WTC11 (cell line): ENCODE results near the gene BICD2. TPM values are rescaled to one million over a fixed set of nuclear protein-coding genes. Genes with fewer than 3 reads are reported as not detected.

Experiments used
- ATAC-seq: fragments of 200-7000 bp; cut with Tn5 transposase; 2 replicates; pipeline ENCODE4 v1.10.0; 2021; ENCODE audit warnings: mild to moderate bottlenecking, moderate library complexity
- CTCF ChIA-PET: fragments of 300-600 bp; sonication (Branson Sonifier 250); formaldehyde crosslinking; loops from one replicate; lab custom pipeline; 2021; ENCODE audit warnings: antibody characterized with exemption; lab: Charles Lee
- POLR2A ChIA-PET: fragments of 350-600 bp; sonication (Branson Sonifier 250); formaldehyde crosslinking; loops from one replicate; lab custom pipeline; 2021; ENCODE audit warnings: antibody characterized with exemption; lab: Charles Lee
- DNase-seq: peaks from one replicate; pipeline ENCODE4 v3.0.0; 2021; ENCODE audit warnings: low spot score
- H3K27ac Mint-ChIP-seq: 2 replicates; pipeline ENCODE4 v1.8.0; 2021; ENCODE audit warnings: mixed read lengths
- H3K27me3 Mint-ChIP-seq: 2 replicates; pipeline ENCODE4 v1.8.0; 2021; ENCODE audit warnings: low read depth, mild to moderate bottlenecking, moderate library complexity, mixed read lengths
- H3K36me3 Mint-ChIP-seq: 2 replicates; pipeline ENCODE4 v1.8.0; 2021; ENCODE audit warnings: mixed read lengths
- H3K4me1 Mint-ChIP-seq: 2 replicates; pipeline ENCODE4 v1.8.0; 2022; ENCODE audit warnings: mixed read lengths
- H3K4me3 Mint-ChIP-seq: 2 replicates; pipeline ENCODE4 v1.8.0; 2021; ENCODE audit warnings: mild to moderate bottlenecking, moderate library complexity, mixed read lengths
- H3K9me3 Mint-ChIP-seq: 2 replicates; pipeline ENCODE4 v1.8.0; 2021; ENCODE audit warnings: mixed read lengths
- AFF4 ChIP-seq: sonication (generic); formaldehyde crosslinking; IDR thresholded peaks from 2 replicates; pipeline ENCODE4 v1.8.1; 2023; ENCODE audit warnings: mild to moderate bottlenecking, missing genetic modification reagents, borderline replicate concordance
- ATF2 ChIP-seq: sonication (generic); formaldehyde crosslinking; IDR thresholded peaks from 2 replicates; pipeline ENCODE4 v1.8.1; 2022; ENCODE audit warnings: low read depth, missing genetic modification reagents, borderline replicate concordance
- E2F5 ChIP-seq: sonication (generic); formaldehyde crosslinking; IDR thresholded peaks from 2 replicates; pipeline ENCODE4 v1.8.1; 2022; ENCODE audit warnings: mild to moderate bottlenecking, moderate library complexity, missing genetic modification reagents
- ELF4 ChIP-seq: sonication (generic); formaldehyde crosslinking; IDR thresholded peaks from 2 replicates; pipeline ENCODE4 v1.8.1; 2022; ENCODE audit warnings: low read depth, mild to moderate bottlenecking, moderate library complexity, missing genetic modification reagents
- HMGA2 ChIP-seq: fragments of 250-450 bp; sonication (Bioruptor Pico); IDR thresholded peaks from 2 replicates; pipeline ENCODE4 v1.4.0; 2021; ENCODE audit warnings: mild to moderate bottlenecking, moderate library complexity
- IRF1 ChIP-seq: sonication (generic); formaldehyde crosslinking; IDR thresholded peaks from 2 replicates; pipeline ENCODE4 v1.8.0; 2023; ENCODE audit warnings: missing genetic modification reagents
- MAX ChIP-seq: sonication (generic); formaldehyde crosslinking; IDR thresholded peaks from 2 replicates; pipeline ENCODE4 v1.8.0; 2022; ENCODE audit warnings: mild to moderate bottlenecking, missing genetic modification reagents
- MYBL2 ChIP-seq: sonication (generic); formaldehyde crosslinking; IDR thresholded peaks from 2 replicates; pipeline ENCODE4 v1.8.1; 2023; ENCODE audit warnings: mild to moderate bottlenecking, moderate library complexity, missing genetic modification reagents
- NFATC4 ChIP-seq: fragments of 250-450 bp; sonication (Bioruptor Pico); IDR thresholded peaks from 2 replicates; pipeline ENCODE4 v1.9.0; 2021; ENCODE audit warnings: mild to moderate bottlenecking
- NR3C1 ChIP-seq: sonication (generic); formaldehyde crosslinking; conservative IDR thresholded peaks from 2 replicates; pipeline ENCODE4 v1.8.1; 2023; ENCODE audit warnings: low read depth, mild to moderate bottlenecking, missing genetic modification reagents
- SMAD4 ChIP-seq: sonication (generic); formaldehyde crosslinking; IDR thresholded peaks from 2 replicates; pipeline ENCODE4 v1.8.0; 2022; ENCODE audit warnings: mild to moderate bottlenecking, missing genetic modification reagents
- TEAD4 ChIP-seq: sonication (generic); formaldehyde crosslinking; IDR thresholded peaks from 2 replicates; pipeline ENCODE4 v1.8.0; 2022; ENCODE audit warnings: mild to moderate bottlenecking, missing genetic modification reagents
- TP53 ChIP-seq: sonication (generic); formaldehyde crosslinking; IDR thresholded peaks from 2 replicates; pipeline ENCODE4 v1.8.1; 2023; ENCODE audit warnings: mild to moderate bottlenecking, missing genetic modification reagents
- ZNF281 ChIP-seq: sonication (generic); formaldehyde crosslinking; IDR thresholded peaks from 2 replicates; pipeline ENCODE4 v1.8.0; 2023; ENCODE audit warnings: mild to moderate bottlenecking, missing genetic modification reagents
- ZNF396 ChIP-seq: fragments of 250-450 bp; sonication (Bioruptor Pico); IDR thresholded peaks from 2 replicates; pipeline ENCODE4 v1.8.0; 2021; ENCODE audit warnings: mild to moderate bottlenecking, moderate library complexity, borderline replicate concordance
- ZNF512 ChIP-seq: sonication (generic); formaldehyde crosslinking; IDR thresholded peaks from 2 replicates; pipeline ENCODE4 v1.8.1; 2022; ENCODE audit warnings: missing genetic modification reagents, borderline replicate concordance
- ZNF532 ChIP-seq: fragments of 250-450 bp; sonication (Bioruptor Pico); IDR thresholded peaks from 2 replicates; pipeline ENCODE4 v1.9.0; 2021; ENCODE audit warnings: mild to moderate bottlenecking, borderline replicate concordance
- ZNF671 ChIP-seq: fragments of 250-450 bp; sonication (Bioruptor Pico); IDR thresholded peaks from 2 replicates; pipeline ENCODE4 v1.8.0; 2021; ENCODE audit warnings: mild to moderate bottlenecking
- total RNA-seq: library from RNA; stranded (reverse); gene quantifications from 3 replicates; pipeline ENCODE4 v1.2.3, GENCODE V29; 2021

BICD2 gene
- total RNA-seq, 1 experiment from 2014 or later = 38.7 TPM

- DNase-seq (no peak), ATAC-seq (peak; percentile 46)
- Mint-ChIP-seq H3K4me3 (no peak overlapping the region), H3K27me3 (no peaks in the 10 kb centered on the region), H3K27ac (peak overlapping the region; percentile 87), H3K4me1 (peaks cover 30% of the 10 kb centered on the region), H3K9me3 (no peaks in the 10 kb centered on the region), H3K36me3 (no peaks in the 10 kb centered on the region)
- no peak for TF ChIP-seq NFATC4 (CRISPR knock-in tag)
- no peak for TF ChIP-seq ZNF396 (CRISPR knock-in tag)
- TF ChIP-seq ATF2 = no peak
- no peak for TF ChIP-seq ZNF532 (CRISPR knock-in tag)
- TF ChIP-seq SMAD4 (CRISPR knock-in tag) = no peak
- no peak for TF ChIP-seq ZNF671 (CRISPR knock-in tag)
- TF ChIP-seq NR3C1 (CRISPR knock-in tag) = no peak
- no peak for TF ChIP-seq ELF4
- no peak for TF ChIP-seq ZNF512
- no peak for TF ChIP-seq MAX (CRISPR knock-in tag)
- ChIA-PET POLR2A (no interaction called here), CTCF (interaction anchor here (0.9 to 1.8 kb wide), 3 partner anchors 30 to 126 kb away, joined by 3 to 4 read pairs (median 3); no protein-coding TSS in a partner anchor)
Measured at GRCh38 chr9:92664394-92665152, 100.1 kb downstream of the BICD2 start.

GRCh38 chr9:92663951-92664350 lies 100.7 kb downstream of the BICD2 start:
- DNase-seq (no peak), ATAC-seq (no peak)
- ChIA-PET CTCF (interaction anchor here (0.9 to 1.8 kb wide), 2 partner anchors 29 to 43 kb away, joined by 3 to 4 read pairs; no protein-coding TSS in a partner anchor), POLR2A (no interaction called here)
- H3K9me3 Mint-ChIP-seq = no peaks in the 10 kb centered on the region
- H3K4me3 Mint-ChIP-seq = no peak overlapping the region
- peaks cover 27% of the 10 kb centered on the region for H3K4me1 Mint-ChIP-seq
- no peaks in the 10 kb centered on the region for H3K36me3 Mint-ChIP-seq
- H3K27ac Mint-ChIP-seq = no peak overlapping the region; the same call in 1 of the 2 replicates
- no peaks in the 10 kb centered on the region for H3K27me3 Mint-ChIP-seq
- TF ChIP-seq TP53 (CRISPR knock-in tag) (no peak), HMGA2 (CRISPR knock-in tag) (no peak), ZNF281 (CRISPR knock-in tag) (no peak), AFF4 (CRISPR knock-in tag) (no peak), E2F5 (CRISPR knock-in tag) (no peak), TEAD4 (CRISPR knock-in tag) (no peak), MYBL2 (CRISPR knock-in tag) (no peak), IRF1 (CRISPR knock-in tag) (no peak)
